SK-N-SH treated with all-trans-retinoic acid at 6 μM for 48 hours (cell line): Measurements from ENCODE around the gene MINDY4.

Experiments
- ATAC-seq: fragments of 200-7000 bp; cut with Tn5 transposase; 3 replicates; pipeline ENCODE4 v1.9.1; 2020; ENCODE audit warnings: mild to moderate bottlenecking, moderate library complexity
- ARNTL ChIP-seq: fragments of 450-650 bp; formaldehyde crosslinking; IDR thresholded peaks from 2 replicates; pipeline ENCODE4 v1.5.0; 2020; ENCODE audit warnings: low read depth, mild to moderate bottlenecking, moderate library complexity, borderline replicate concordance
- BACH2 ChIP-seq: fragments of 250-450 bp; sonication (Bioruptor Pico); IDR thresholded peaks from 2 replicates; pipeline ENCODE4 v1.9.0; 2021; ENCODE audit warnings: mild to moderate bottlenecking, borderline replicate concordance
- ESRRG ChIP-seq: fragments of 250-450 bp; sonication (Bioruptor Pico); IDR thresholded peaks from 2 replicates; pipeline ENCODE4 v1.6.1; 2021; ENCODE audit warnings: mild to moderate bottlenecking
- GLIS3 ChIP-seq: fragments of 250-450 bp; sonication (Bioruptor Pico); IDR thresholded peaks from 2 replicates; pipeline ENCODE4 v1.5.0; 2020; ENCODE audit warnings: mild to moderate bottlenecking, moderate library complexity
- ISL1 ChIP-seq: fragments of 250-450 bp; sonication (Bioruptor Pico); IDR thresholded peaks from 2 replicates; pipeline ENCODE4 v2.1.2; 2022; ENCODE audit warnings: mild to moderate bottlenecking, moderate library complexity
- OSR1 ChIP-seq: fragments of 250-450 bp; sonication (Bioruptor Pico); IDR thresholded peaks from 2 replicates; pipeline ENCODE4 v1.8.0; 2022; ENCODE audit warnings: moderate library complexity, mild to moderate bottlenecking, inconsistent platforms
- PPARA ChIP-seq: fragments of 250-450 bp; sonication (Bioruptor Pico); IDR thresholded peaks from 2 replicates; pipeline ENCODE4 v1.5.0; 2020; ENCODE audit warnings: mild to moderate bottlenecking, borderline replicate concordance
- RARB ChIP-seq: fragments of 250-450 bp; sonication (Bioruptor Pico); IDR thresholded peaks from 2 replicates; pipeline ENCODE4 v1.8.0; 2021; ENCODE audit warnings: mild to moderate bottlenecking, moderate library complexity
- SNAI2 ChIP-seq: fragments of 250-450 bp; sonication (Bioruptor Pico); IDR thresholded peaks from 2 replicates; pipeline ENCODE4 v1.5.0; 2020; ENCODE audit warnings: mild to moderate bottlenecking, moderate library complexity
- TOX ChIP-seq: fragments of 250-450 bp; sonication (Bioruptor Pico); IDR thresholded peaks from 2 replicates; pipeline ENCODE4 v1.8.0; 2021; ENCODE audit warnings: mild to moderate bottlenecking, moderate library complexity, borderline replicate concordance
- ZC3H10 ChIP-seq: fragments of 250-450 bp; sonication (Bioruptor Pico); IDR thresholded peaks from 2 replicates; pipeline ENCODE4 v1.5.1; 2021; ENCODE audit warnings: mild to moderate bottlenecking, moderate library complexity
- ZFP3 ChIP-seq: fragments of 250-450 bp; sonication (Bioruptor Pico); IDR thresholded peaks from 2 replicates; pipeline ENCODE4 v1.5.0; 2020; ENCODE audit warnings: mild to moderate bottlenecking, moderate library complexity
- ZFP30 ChIP-seq: fragments of 450-650 bp; formaldehyde crosslinking; IDR thresholded peaks from 2 replicates; pipeline ENCODE4 v1.5.0; 2022; ENCODE audit warnings: mild to moderate bottlenecking, moderate library complexity
- ZNF565 ChIP-seq: fragments of 450-650 bp; formaldehyde crosslinking; conservative IDR thresholded peaks from 2 replicates; pipeline ENCODE4 v1.5.0; 2020; ENCODE audit warnings: low read depth, mild to moderate bottlenecking, moderate library complexity
- ZNF70 ChIP-seq: fragments of 450-650 bp; formaldehyde crosslinking; IDR thresholded peaks from 2 replicates; pipeline ENCODE4 v1.5.0; 2020; ENCODE audit warnings: mild to moderate bottlenecking, moderate library complexity
- TF ChIP-seq, protein P1 (sequence below): fragments of 250-450 bp; sonication (Bioruptor Pico); IDR thresholded peaks from 2 replicates; pipeline ENCODE4 v1.5.1; 2020; ENCODE audit warnings: low read depth, mild to moderate bottlenecking, moderate library complexity
- TF ChIP-seq, protein P2 (sequence below): fragments of 250-450 bp; sonication (Bioruptor Pico); IDR thresholded peaks from 2 replicates; pipeline ENCODE4 v1.8.0; 2020; ENCODE audit warnings: mild to moderate bottlenecking, moderate library complexity, borderline replicate concordance
- TF ChIP-seq, protein P3 (sequence below): fragments of 250-450 bp; sonication (Bioruptor Pico); IDR thresholded peaks from 2 replicates; pipeline ENCODE4 v1.8.0; 2021; ENCODE audit warnings: low read depth, mild to moderate bottlenecking, moderate library complexity, borderline replicate concordance
- TF ChIP-seq, protein P4 (sequence below): fragments of 250-450 bp; sonication (Bioruptor Pico); IDR thresholded peaks from 2 replicates; pipeline ENCODE4 v1.5.0; 2020; ENCODE audit warnings: mild to moderate bottlenecking, moderate library complexity

Gene MINDY4

DNA sequence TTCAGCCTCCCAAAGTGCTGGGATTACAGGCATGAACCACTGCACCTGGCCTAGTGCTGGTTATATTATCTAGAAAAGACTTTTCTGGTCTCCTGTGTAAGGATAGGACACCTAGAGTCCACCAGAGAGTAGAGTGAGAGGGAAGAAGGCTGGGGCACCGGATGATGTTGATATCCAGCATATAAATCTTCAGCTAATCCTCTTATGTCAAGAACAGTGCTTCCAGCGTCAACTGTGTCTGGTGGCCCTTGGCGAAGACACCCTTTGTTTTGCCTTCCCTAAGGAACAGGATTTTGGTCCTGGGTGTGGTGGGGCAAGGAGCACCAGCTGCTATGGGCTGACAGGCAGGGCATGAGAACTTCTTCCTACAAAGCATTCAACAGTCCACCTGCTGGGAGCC is 35.6 kb upstream of the MINDY4 start:
- TF ChIP-seq PPARA (CRISPR knock-in tag) (no peak), ARNTL (CRISPR knock-in tag) (no peak), ISL1 (CRISPR knock-in tag) (no peak), ZFP3 (no peak), GLIS3 (CRISPR knock-in tag) (no peak), RARB (no peak), TOX (CRISPR knock-in tag) (no peak)
- TF ChIP-seq, protein P1, sequence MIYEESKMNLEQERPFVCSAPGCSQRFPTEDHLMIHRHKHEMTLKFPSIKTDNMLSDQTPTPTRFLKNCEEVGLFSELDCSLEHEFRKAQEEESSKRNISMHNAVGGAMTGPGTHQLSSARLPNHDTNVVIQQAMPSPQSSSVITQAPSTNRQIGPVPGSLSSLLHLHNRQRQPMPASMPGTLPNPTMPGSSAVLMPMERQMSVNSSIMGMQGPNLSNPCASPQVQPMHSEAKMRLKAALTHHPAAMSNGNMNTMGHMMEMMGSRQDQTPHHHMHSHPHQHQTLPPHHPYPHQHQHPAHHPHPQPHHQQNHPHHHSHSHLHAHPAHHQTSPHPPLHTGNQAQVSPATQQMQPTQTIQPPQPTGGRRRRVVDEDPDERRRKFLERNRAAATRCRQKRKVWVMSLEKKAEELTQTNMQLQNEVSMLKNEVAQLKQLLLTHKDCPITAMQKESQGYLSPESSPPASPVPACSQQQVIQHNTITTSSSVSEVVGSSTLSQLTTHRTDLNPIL (CRISPR knock-in tag), result no peak
- TF ChIP-seq, protein P2, sequence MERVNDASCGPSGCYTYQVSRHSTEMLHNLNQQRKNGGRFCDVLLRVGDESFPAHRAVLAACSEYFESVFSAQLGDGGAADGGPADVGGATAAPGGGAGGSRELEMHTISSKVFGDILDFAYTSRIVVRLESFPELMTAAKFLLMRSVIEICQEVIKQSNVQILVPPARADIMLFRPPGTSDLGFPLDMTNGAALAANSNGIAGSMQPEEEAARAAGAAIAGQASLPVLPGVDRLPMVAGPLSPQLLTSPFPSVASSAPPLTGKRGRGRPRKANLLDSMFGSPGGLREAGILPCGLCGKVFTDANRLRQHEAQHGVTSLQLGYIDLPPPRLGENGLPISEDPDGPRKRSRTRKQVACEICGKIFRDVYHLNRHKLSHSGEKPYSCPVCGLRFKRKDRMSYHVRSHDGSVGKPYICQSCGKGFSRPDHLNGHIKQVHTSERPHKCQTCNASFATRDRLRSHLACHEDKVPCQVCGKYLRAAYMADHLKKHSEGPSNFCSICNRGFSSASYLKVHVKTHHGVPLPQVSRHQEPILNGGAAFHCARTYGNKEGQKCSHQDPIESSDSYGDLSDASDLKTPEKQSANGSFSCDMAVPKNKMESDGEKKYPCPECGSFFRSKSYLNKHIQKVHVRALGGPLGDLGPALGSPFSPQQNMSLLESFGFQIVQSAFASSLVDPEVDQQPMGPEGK (CRISPR knock-in tag), result no peak
- no peak for ATAC-seq

DNA sequence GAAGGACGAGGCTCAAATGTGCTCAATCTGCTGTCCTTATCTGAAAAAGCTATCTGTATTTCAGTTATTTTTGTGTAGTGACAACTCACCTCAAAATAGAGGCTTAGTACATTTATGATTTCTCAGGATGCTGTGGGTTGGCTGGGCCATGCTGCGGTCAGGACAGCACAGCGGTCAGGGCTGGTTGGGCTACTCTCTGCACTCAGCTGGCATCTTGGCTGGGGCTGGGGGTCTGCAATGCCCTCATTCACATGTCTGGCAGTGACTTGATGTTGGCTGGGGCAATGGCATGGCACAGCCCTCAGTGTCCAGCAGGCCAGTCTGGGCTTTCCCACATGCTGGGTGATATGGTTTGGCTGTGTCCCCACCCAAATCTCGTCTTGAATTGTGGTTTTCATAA is 34.9 kb upstream of the MINDY4 start:
- TF ChIP-seq RARB (no peak), ESRRG (CRISPR knock-in tag) (no peak), SNAI2 (CRISPR knock-in tag) (no peak), ZFP30 (CRISPR knock-in tag) (no peak), ISL1 (CRISPR knock-in tag) (no peak), ZC3H10 (CRISPR knock-in tag) (no peak)
- TF ChIP-seq, protein P3, sequence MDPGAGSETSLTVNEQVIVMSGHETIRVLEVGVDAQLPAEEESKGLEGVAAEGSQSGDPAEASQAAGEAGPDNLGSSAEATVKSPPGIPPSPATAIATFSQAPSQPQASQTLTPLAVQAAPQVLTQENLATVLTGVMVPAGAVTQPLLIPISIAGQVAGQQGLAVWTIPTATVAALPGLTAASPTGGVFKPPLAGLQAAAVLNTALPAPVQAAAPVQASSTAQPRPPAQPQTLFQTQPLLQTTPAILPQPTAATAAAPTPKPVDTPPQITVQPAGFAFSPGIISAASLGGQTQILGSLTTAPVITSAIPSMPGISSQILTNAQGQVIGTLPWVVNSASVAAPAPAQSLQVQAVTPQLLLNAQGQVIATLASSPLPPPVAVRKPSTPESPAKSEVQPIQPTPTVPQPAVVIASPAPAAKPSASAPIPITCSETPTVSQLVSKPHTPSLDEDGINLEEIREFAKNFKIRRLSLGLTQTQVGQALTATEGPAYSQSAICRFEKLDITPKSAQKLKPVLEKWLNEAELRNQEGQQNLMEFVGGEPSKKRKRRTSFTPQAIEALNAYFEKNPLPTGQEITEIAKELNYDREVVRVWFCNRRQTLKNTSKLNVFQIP, result no peak
- no peak for ATAC-seq

DNA sequence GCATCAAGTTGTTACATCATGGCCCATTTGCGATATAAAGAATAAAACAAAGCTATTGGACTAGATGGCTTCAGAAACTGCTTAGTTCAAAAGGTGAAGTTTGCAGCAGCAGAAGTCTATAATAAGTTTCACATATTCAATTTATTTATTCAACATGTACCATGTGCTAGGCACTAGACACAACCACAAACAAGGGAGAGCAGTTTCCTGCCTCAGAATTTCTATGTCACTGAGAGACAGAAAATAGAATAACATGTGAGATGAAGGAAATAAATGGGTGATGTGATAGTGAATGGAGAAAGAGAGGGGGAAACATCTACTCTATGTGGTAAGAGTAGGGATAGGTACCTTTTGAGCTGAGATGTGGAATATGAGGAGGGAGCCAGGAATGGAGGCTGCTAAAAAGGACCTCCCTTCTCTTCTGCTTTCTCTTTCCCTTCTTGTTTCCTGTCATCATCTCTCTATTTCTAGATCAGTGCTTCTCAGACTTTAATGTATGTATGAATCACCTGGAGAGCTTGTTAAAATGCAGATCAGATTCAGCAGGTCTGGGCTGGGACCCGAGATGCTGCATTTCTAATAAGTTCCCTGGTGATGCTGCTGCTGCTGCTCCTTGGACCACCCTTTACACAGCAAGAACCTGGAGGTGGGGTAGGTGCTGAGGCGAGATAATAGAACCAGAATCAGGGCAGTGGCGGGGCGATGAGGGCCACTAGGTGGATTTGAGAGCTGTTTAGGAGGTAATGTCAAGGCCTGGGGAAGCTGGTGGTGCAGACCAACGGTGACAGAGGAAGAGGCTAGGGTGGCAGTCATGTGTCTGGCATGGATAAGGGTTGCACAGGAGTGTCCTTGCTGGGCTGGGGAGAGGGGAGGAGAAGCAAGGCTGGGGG is 32.9 kb upstream of the MINDY4 start:
- no peak for ATAC-seq
- no peak for TF ChIP-seq RARB
- no peak for TF ChIP-seq ZNF70 (CRISPR knock-in tag)

DNA sequence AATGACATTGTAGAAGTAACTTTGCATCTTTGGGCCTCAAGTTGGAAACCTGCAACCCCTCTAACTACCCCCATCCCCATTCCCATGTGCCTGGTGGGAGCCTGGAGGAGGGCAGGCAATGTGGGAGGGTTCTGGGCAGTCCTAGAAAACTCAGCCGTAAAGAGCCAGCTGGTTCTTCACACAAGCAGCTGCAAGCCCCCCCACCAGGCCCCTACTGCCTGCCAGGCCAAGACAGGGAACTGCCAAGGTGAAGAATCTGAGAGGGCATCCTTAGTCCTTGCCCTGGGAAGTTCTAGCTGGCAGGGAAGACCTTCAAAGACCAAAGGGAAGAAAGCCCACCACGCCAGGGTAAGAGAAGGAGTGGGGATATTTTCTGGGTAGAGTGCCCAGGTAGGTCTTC is 31.5 kb upstream of the MINDY4 start:
- TF ChIP-seq GLIS3 (CRISPR knock-in tag) (no peak), OSR1 (CRISPR knock-in tag) (no peak), PPARA (CRISPR knock-in tag) (no peak), ZNF565 (CRISPR knock-in tag) (no peak), BACH2 (no peak), RARB (no peak), TOX (CRISPR knock-in tag) (no peak), ZNF70 (CRISPR knock-in tag) (no peak), SNAI2 (CRISPR knock-in tag) (no peak), ZFP30 (CRISPR knock-in tag) (no peak), ESRRG (CRISPR knock-in tag) (no peak)
- TF ChIP-seq, protein P3, result no peak
- TF ChIP-seq, protein P4, sequence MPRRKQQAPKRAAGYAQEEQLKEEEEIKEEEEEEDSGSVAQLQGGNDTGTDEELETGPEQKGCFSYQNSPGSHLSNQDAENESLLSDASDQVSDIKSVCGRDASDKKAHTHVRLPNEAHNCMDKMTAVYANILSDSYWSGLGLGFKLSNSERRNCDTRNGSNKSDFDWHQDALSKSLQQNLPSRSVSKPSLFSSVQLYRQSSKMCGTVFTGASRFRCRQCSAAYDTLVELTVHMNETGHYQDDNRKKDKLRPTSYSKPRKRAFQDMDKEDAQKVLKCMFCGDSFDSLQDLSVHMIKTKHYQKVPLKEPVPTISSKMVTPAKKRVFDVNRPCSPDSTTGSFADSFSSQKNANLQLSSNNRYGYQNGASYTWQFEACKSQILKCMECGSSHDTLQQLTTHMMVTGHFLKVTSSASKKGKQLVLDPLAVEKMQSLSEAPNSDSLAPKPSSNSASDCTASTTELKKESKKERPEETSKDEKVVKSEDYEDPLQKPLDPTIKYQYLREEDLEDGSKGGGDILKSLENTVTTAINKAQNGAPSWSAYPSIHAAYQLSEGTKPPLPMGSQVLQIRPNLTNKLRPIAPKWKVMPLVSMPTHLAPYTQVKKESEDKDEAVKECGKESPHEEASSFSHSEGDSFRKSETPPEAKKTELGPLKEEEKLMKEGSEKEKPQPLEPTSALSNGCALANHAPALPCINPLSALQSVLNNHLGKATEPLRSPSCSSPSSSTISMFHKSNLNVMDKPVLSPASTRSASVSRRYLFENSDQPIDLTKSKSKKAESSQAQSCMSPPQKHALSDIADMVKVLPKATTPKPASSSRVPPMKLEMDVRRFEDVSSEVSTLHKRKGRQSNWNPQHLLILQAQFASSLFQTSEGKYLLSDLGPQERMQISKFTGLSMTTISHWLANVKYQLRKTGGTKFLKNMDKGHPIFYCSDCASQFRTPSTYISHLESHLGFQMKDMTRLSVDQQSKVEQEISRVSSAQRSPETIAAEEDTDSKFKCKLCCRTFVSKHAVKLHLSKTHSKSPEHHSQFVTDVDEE (CRISPR knock-in tag), result no peak
- TF ChIP-seq, protein P2 (CRISPR knock-in tag), result no peak

More for the DNA sequence above, 31.5 kb upstream of the MINDY4 start:
- no peak for ATAC-seq
